Measurements from ENCODE around the gene RPTOR. TPM values are rescaled to one million over a fixed set of nuclear protein-coding genes. Genes with fewer than 3 reads are reported as not detected.
A peak's percentile ranks its signal among the peaks of the same experiment; 100 is the strongest.

RPTOR gene
- polyA plus RNA-seq, 1 of the 3 experiments (the other 2 are of a cell fraction): 14.9 TPM

DNA sequence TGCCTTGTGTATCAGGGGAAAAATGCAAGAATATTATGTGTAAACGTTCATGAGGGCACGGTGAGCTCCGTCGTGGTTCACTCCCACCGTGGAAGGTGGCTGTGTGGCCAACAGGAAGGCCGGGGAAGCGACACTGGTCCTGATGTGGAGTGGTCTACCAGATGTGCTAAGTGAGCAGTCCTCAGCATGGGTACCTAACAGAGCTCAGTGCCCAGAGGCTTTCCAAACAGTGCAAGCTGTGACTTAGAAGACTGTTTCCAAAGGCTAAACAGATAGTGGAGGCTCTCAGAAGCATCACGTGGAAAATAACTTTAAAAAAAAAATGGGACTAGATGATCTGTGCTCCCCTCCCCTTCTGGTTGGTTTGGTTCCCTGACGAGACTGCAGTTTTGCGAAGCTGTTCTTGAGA lies 247.7 kb downstream of the RPTOR start:
- H3K9me2 ChIP-seq: no peaks in the 10 kb centered on the region
- H3K9ac ChIP-seq: no peak overlapping the region; the same call in 1 of the 2 replicates
- H3K27ac ChIP-seq (ENCODE audit: low read depth in 2 of 2, low read length in 1 of 2): peak overlapping the region; percentile 78 to 89
- H3K36me3 ChIP-seq (replicated peaks in 1 of 2; ENCODE audit: control insufficient read depth in 1 of 2, insufficient read depth in 2 of 2, low read length in 1 of 2): peaks cover 0 to 1% of the 10 kb centered on the region in 2 experiments
- ChIA-PET POLR2A (interaction anchor here (1.9 kb wide), 1 partner anchor 12 kb away, joined by 5 read pairs; no protein-coding TSS in a partner anchor), CTCF (interaction anchor here (0.8 to 1.8 kb wide), 3 partner anchors 12 to 217 kb away, joined by 3 to 5 read pairs (median 4); no protein-coding TSS in a partner anchor)
- WGBS (ENCODE audit: low lambda C conversion rate): 73% methylated on average over 10 of the region's 10 CpGs
- no peak overlapping the region for H2AFZ ChIP-seq (ENCODE audit: low read depth)
- H3K4me1 ChIP-seq (ENCODE audit: control insufficient read depth in 1 of 2, insufficient read depth in 2 of 2, low read depth in 1 of 2, low read length in 1 of 2): peaks cover 58 to 70% of the 10 kb centered on the region in 2 experiments
- no peaks in the 10 kb centered on the region for H4K20me1 ChIP-seq (ENCODE audit: insufficient read depth)
- H3K27me3 ChIP-seq (ENCODE audit: insufficient read depth): no peaks in the 10 kb centered on the region
- TF ChIP-seq MEF2A (IDR thresholded peaks at IDR 0.05; ENCODE audit: borderline replicate concordance, low read depth): no peak
- H3K4me2 ChIP-seq: peak overlapping the region; percentile 56
- DNase-seq: no peak
- peaks cover 12% of the 10 kb centered on the region; the same call in 1 of the 2 replicates for H3K79me2 ChIP-seq (ENCODE audit: insufficient read depth)
- H3F3A ChIP-seq (replicated peaks; ENCODE audit: insufficient read depth): peaks cover 27% of the 10 kb centered on the region
- 0 out of 4 replicates have a peak overlapping the region, but pooled peaks of 1 of the 2 experiments have one; percentile 5 for H3K4me3 ChIP-seq (ENCODE audit: low read depth in 2 of 2, low read length in 1 of 2)
- H3K9me3 ChIP-seq: 0 out of 2 replicates have a peak, but pooled peaks cover 4% of the 10 kb centered on the region

DNA sequence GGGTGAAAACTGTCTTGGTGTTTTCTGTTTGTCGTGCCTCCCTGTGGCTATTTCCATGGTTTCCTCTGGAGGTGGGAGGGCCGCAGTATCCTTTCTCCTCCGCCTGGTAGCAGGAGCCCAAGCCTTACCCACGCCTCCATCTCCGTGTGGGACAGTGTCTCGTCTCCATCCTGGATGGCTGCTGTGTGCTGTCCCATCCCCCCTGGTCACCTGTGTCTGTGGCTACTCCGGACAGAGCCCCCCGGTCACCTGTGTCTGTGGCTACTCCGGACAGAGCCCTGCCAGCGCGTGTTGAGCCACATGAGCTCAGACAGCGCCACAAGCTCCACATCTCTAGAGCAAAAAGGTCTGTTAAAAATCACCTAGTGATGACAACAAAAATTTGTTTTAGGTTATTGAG lies 248.8 kb downstream of the RPTOR start:
- Histone ChIP-seq H3K27ac (ENCODE audit: low read depth in 2 of 2, low read length in 1 of 2) (peak overlapping the region; percentile 73 to 81), H3K9ac (no peak overlapping the region), H3K27me3 (ENCODE audit: insufficient read depth) (no peaks in the 10 kb centered on the region), H3K79me2 (ENCODE audit: insufficient read depth) (peaks cover 3% of the 10 kb centered on the region; the same call in 1 of the 2 replicates), H3K4me1 (ENCODE audit: control insufficient read depth in 1 of 2, insufficient read depth in 2 of 2, low read depth in 1 of 2, low read length in 1 of 2) (peaks cover 57 to 69% of the 10 kb centered on the region in 2 experiments), H3K4me3 (ENCODE audit: low read depth in 2 of 2, low read length in 1 of 2) (no peak overlapping the region), H3K36me3 (replicated peaks in 1 of 2; ENCODE audit: control insufficient read depth in 1 of 2, insufficient read depth in 2 of 2, low read length in 1 of 2) (no peaks in the 10 kb centered on the region), H3K9me2 (no peaks in the 10 kb centered on the region), H2AFZ (ENCODE audit: low read depth) (no peak overlapping the region), H3F3A (replicated peaks; ENCODE audit: insufficient read depth) (peaks cover 27% of the 10 kb centered on the region), H3K9me3 (no peaks in the 10 kb centered on the region), H3K4me2 (peak overlapping the region; percentile 41; the same call in 1 of the 2 replicates), H4K20me1 (ENCODE audit: insufficient read depth) (no peaks in the 10 kb centered on the region)
- no peak for DNase-seq
- ChIA-PET POLR2A (no interaction called here), CTCF (interaction anchor here (1.0 to 1.9 kb wide), 5 partner anchors 20 to 218 kb away, joined by 3 to 5 read pairs (median 4); no protein-coding TSS in a partner anchor)
- WGBS (ENCODE audit: low lambda C conversion rate): 96% methylated on average over 12 of the region's 12 CpGs
- TF ChIP-seq, protein P1, sequence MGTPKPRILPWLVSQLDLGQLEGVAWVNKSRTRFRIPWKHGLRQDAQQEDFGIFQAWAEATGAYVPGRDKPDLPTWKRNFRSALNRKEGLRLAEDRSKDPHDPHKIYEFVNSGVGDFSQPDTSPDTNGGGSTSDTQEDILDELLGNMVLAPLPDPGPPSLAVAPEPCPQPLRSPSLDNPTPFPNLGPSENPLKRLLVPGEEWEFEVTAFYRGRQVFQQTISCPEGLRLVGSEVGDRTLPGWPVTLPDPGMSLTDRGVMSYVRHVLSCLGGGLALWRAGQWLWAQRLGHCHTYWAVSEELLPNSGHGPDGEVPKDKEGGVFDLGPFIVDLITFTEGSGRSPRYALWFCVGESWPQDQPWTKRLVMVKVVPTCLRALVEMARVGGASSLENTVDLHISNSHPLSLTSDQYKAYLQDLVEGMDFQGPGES (IDR thresholded peaks at IDR 0.05; ENCODE audit: low read depth, low read length): no peak
- TF ChIP-seq, protein P2, sequence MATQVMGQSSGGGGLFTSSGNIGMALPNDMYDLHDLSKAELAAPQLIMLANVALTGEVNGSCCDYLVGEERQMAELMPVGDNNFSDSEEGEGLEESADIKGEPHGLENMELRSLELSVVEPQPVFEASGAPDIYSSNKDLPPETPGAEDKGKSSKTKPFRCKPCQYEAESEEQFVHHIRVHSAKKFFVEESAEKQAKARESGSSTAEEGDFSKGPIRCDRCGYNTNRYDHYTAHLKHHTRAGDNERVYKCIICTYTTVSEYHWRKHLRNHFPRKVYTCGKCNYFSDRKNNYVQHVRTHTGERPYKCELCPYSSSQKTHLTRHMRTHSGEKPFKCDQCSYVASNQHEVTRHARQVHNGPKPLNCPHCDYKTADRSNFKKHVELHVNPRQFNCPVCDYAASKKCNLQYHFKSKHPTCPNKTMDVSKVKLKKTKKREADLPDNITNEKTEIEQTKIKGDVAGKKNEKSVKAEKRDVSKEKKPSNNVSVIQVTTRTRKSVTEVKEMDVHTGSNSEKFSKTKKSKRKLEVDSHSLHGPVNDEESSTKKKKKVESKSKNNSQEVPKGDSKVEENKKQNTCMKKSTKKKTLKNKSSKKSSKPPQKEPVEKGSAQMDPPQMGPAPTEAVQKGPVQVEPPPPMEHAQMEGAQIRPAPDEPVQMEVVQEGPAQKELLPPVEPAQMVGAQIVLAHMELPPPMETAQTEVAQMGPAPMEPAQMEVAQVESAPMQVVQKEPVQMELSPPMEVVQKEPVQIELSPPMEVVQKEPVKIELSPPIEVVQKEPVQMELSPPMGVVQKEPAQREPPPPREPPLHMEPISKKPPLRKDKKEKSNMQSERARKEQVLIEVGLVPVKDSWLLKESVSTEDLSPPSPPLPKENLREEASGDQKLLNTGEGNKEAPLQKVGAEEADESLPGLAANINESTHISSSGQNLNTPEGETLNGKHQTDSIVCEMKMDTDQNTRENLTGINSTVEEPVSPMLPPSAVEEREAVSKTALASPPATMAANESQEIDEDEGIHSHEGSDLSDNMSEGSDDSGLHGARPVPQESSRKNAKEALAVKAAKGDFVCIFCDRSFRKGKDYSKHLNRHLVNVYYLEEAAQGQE (IDR thresholded peaks at IDR 0.05; ENCODE audit: low read depth, low read length): peak; percentile 55; the same call in 1 of the 2 replicates
- TF ChIP-seq TCF12 (IDR thresholded peaks at IDR 0.05): no peak
